ENCODE results near the gene SMTNL2. TPM values are rescaled to one million over a fixed set of nuclear protein-coding genes. Genes with fewer than 3 reads are reported as not detected.
"Not testable (repeated sequence)": the region's sequence is repeated elsewhere in the genome, so short reads cannot be mapped to it uniquely, and the experiment has no call there.

Gene SMTNL2
- total RNA-seq, 2 experiments from 2014 or later: not detected

- Mint-ChIP-seq H3K4me1 (no peaks in the 10 kb centered on the region), H3K4me3 (no peak overlapping the region), H3K27ac (no peak overlapping the region), H3K27me3 (peaks cover 13% of the 10 kb centered on the region), H3K9me3 (ENCODE audit: low read depth) (no peaks in the 10 kb centered on the region), H3K36me3 (ENCODE audit: low read depth) (no peaks in the 10 kb centered on the region)
- intact Hi-C loops (cut with DNase I, micrococcal nuclease): loop anchor here in 1 of 2 experiments (1.0 kb wide), 1 partner anchor 205 kb away; no protein-coding TSS in a partner anchor
- ATAC-seq (no peak), DNase-seq (no peak)
- POLR2A ChIA-PET: no interaction called here
- CTCF ChIA-PET: interaction anchor here (0.7 to 4.5 kb wide), 17 partner anchors 9 to 878 kb away, joined by 3 to 78 read pairs (median 4); no protein-coding TSS in a partner anchor
These were observed 40.9 kb downstream of the SMTNL2 start for GRCh38 chr17:4625181-4625617.

GRCh38 chr17:4626734-4627256 lies 42.5 kb downstream of the SMTNL2 start:
- ChIA-PET CTCF (interaction anchor here (0.6 to 4.5 kb wide), 8 partner anchors 10 to 206 kb away, joined by 3 to 78 read pairs (median 4); no protein-coding TSS in a partner anchor), POLR2A (interaction anchor here (0.6 kb wide), 1 partner anchor 231 kb away, joined by 4 read pairs; no protein-coding TSS in a partner anchor)
- no peak for DNase-seq
- H3K4me1 Mint-ChIP-seq: no peaks in the 10 kb centered on the region
- intact Hi-C loops (cut with DNase I, micrococcal nuclease): loop anchor here (1.0 kb wide), 3 partner anchors 60 to 206 kb away; no protein-coding TSS in a partner anchor
- no peak for ATAC-seq
- H3K9me3 Mint-ChIP-seq (ENCODE audit: low read depth): no peaks in the 10 kb centered on the region
- H3K27ac Mint-ChIP-seq: no peak overlapping the region
- H3K4me3 Mint-ChIP-seq: no peak overlapping the region
- H3K27me3 Mint-ChIP-seq: peaks cover 15% of the 10 kb centered on the region
- H3K36me3 Mint-ChIP-seq (ENCODE audit: low read depth): no peaks in the 10 kb centered on the region

GRCh38 chr17:4631431-4631830 lies 47.1 kb downstream of the SMTNL2 start:
- CTCF ChIA-PET: interaction anchor here (0.7 to 1.0 kb wide), 3 partner anchors 9 to 147 kb away, joined by 3 read pairs; no protein-coding TSS in a partner anchor
- ATAC-seq (no peak), DNase-seq (no peak)
- POLR2A ChIA-PET: no interaction called here
- Mint-ChIP-seq H3K4me3 (no peak overlapping the region), H3K9me3 (ENCODE audit: low read depth) (no peaks in the 10 kb centered on the region), H3K27me3 (peaks cover 24% of the 10 kb centered on the region), H3K27ac (no peak overlapping the region), H3K36me3 (ENCODE audit: low read depth) (no peaks in the 10 kb centered on the region), H3K4me1 (peaks cover 6% of the 10 kb centered on the region)
- intact Hi-C loops (cut with DNase I, micrococcal nuclease): no loop called here

GRCh38 chr17:4631836-4632580 lies 47.7 kb downstream of the SMTNL2 start:
- intact Hi-C loops (cut with DNase I, micrococcal nuclease): no loop called here
- Mint-ChIP-seq H3K4me1 (peaks cover 10% of the 10 kb centered on the region), H3K27me3 (peaks cover 27% of the 10 kb centered on the region), H3K4me3 (no peak overlapping the region), H3K36me3 (ENCODE audit: low read depth) (no peaks in the 10 kb centered on the region), H3K9me3 (ENCODE audit: low read depth) (no peaks in the 10 kb centered on the region), H3K27ac (no peak overlapping the region)
- DNase-seq (no peak), ATAC-seq (no peak)
- ChIA-PET POLR2A (no interaction called here), CTCF (interaction anchor here (0.7 to 1.0 kb wide), 3 partner anchors 9 to 147 kb away, joined by 3 read pairs; no protein-coding TSS in a partner anchor)

GRCh38 chr17:4632581-4632920 lies 48.2 kb downstream of the SMTNL2 start:
- H3K9me3 Mint-ChIP-seq (ENCODE audit: low read depth): no peaks in the 10 kb centered on the region
- no peak for DNase-seq
- intact Hi-C loops (cut with DNase I, micrococcal nuclease): no loop called here
- no peaks in the 10 kb centered on the region for H3K36me3 Mint-ChIP-seq (ENCODE audit: low read depth)
- no peak overlapping the region for H3K4me3 Mint-ChIP-seq
- peaks cover 28% of the 10 kb centered on the region for H3K27me3 Mint-ChIP-seq
- CTCF ChIA-PET: interaction anchor here (1.0 kb wide), 1 partner anchor 17 kb away, joined by 3 read pairs; no protein-coding TSS in a partner anchor
- H3K27ac Mint-ChIP-seq: no peak overlapping the region
- POLR2A ChIA-PET: no interaction called here
- peaks cover 10% of the 10 kb centered on the region for H3K4me1 Mint-ChIP-seq
- no peak for ATAC-seq

GRCh38 chr17:4633643-4634042 lies 49.3 kb downstream of the SMTNL2 start:
- peaks cover 10% of the 10 kb centered on the region for H3K4me1 Mint-ChIP-seq

GRCh38 chr17:4634976-4635375 lies 50.6 kb downstream of the SMTNL2 start:
- Mint-ChIP-seq H3K27ac (no peak overlapping the region), H3K4me1 (peaks cover 15% of the 10 kb centered on the region), H3K36me3 (ENCODE audit: low read depth) (no peaks in the 10 kb centered on the region), H3K9me3 (ENCODE audit: low read depth) (no peaks in the 10 kb centered on the region), H3K27me3 (peaks cover 42% of the 10 kb centered on the region), H3K4me3 (no peak overlapping the region)
- intact Hi-C loops (cut with DNase I, micrococcal nuclease): no loop called here
- no peak for DNase-seq
- ATAC-seq: no peak
- ChIA-PET POLR2A (no interaction called here), CTCF (no interaction called here)

More at GRCh38 chr17:4633643-4634042, 49.3 kb downstream of the SMTNL2 start:
- Mint-ChIP-seq H3K27me3 (peaks cover 34% of the 10 kb centered on the region), H3K36me3 (ENCODE audit: low read depth) (no peaks in the 10 kb centered on the region), H3K9me3 (ENCODE audit: low read depth) (no peaks in the 10 kb centered on the region), H3K4me3 (no peak overlapping the region), H3K27ac (no peak overlapping the region)
- no peak for DNase-seq
- ATAC-seq: no peak
- POLR2A ChIA-PET: no interaction called here
- CTCF ChIA-PET: interaction anchor here (0.9 to 1.0 kb wide), 2 partner anchors 9 to 18 kb away, joined by 3 to 5 read pairs; no protein-coding TSS in a partner anchor
- intact Hi-C loops (cut with DNase I, micrococcal nuclease): no loop called here

GRCh38 chr17:4635823-4636375 lies 51.6 kb downstream of the SMTNL2 start:
- intact Hi-C loops (cut with DNase I, micrococcal nuclease): no loop called here
- ChIA-PET CTCF (interaction anchor here (1.0 kb wide), 1 partner anchor 9 kb away, joined by 3 read pairs; no protein-coding TSS in a partner anchor), POLR2A (no interaction called here)
- Mint-ChIP-seq H3K36me3 (ENCODE audit: low read depth) (no peaks in the 10 kb centered on the region), H3K27me3 (peaks cover 46% of the 10 kb centered on the region), H3K27ac (no peak overlapping the region), H3K4me1 (peaks cover 19% of the 10 kb centered on the region), H3K9me3 (ENCODE audit: low read depth) (no peaks in the 10 kb centered on the region), H3K4me3 (no peak overlapping the region)
- peak; percentile 27 for ATAC-seq
- peak; percentile 19 for DNase-seq

GRCh38 chr17:4636474-4637100 lies 52.3 kb downstream of the SMTNL2 start:
- intact Hi-C loops (cut with DNase I, micrococcal nuclease): no loop called here
- H3K4me3 Mint-ChIP-seq: no peak overlapping the region
- ATAC-seq (no peak), DNase-seq (no peak)
- no peak overlapping the region for H3K27ac Mint-ChIP-seq
- ChIA-PET CTCF (interaction anchor here (1.0 kb wide), 1 partner anchor 10 kb away, joined by 3 read pairs; no protein-coding TSS in a partner anchor), POLR2A (no interaction called here)
- H3K27me3 Mint-ChIP-seq: peaks cover 47% of the 10 kb centered on the region
- H3K4me1 Mint-ChIP-seq: peaks cover 19% of the 10 kb centered on the region
- H3K9me3 Mint-ChIP-seq (ENCODE audit: low read depth): no peaks in the 10 kb centered on the region
- no peaks in the 10 kb centered on the region for H3K36me3 Mint-ChIP-seq (ENCODE audit: low read depth)

- H3K9me3 Mint-ChIP-seq (ENCODE audit: low read depth); DNase-seq; H3K36me3 Mint-ChIP-seq (ENCODE audit: low read depth); H3K4me3 Mint-ChIP-seq; POLR2A ChIA-PET; CTCF ChIA-PET; intact Hi-C loops (cut with DNase I, micrococcal nuclease); ATAC-seq; H3K27ac Mint-ChIP-seq: not testable (repeated sequence)
- H3K27me3 Mint-ChIP-seq: peaks cover 64% of the 10 kb centered on the region
- peaks cover 22% of the 10 kb centered on the region for H3K4me1 Mint-ChIP-seq
These were observed 54.4 kb downstream of the SMTNL2 start for GRCh38 chr17:4638766-4639165.

- POLR2A ChIA-PET; CTCF ChIA-PET; H3K36me3 Mint-ChIP-seq (ENCODE audit: low read depth); H3K27ac Mint-ChIP-seq; H3K9me3 Mint-ChIP-seq (ENCODE audit: low read depth): not testable (repeated sequence)
- Mint-ChIP-seq H3K27me3 (peaks cover 67% of the 10 kb centered on the region), H3K4me1 (peaks cover 22% of the 10 kb centered on the region), H3K4me3 (peak overlapping the region; percentile 51)
- ATAC-seq (peak; percentile 80), DNase-seq (peak; percentile 71)
- intact Hi-C loops (cut with DNase I, micrococcal nuclease): loop anchor here in 1 of 2 experiments (5.0 kb wide), 1 partner anchor 148 kb away; the partner anchor contains the start of genes GLTPD2 and VMO1
These were observed 55.2 kb downstream of the SMTNL2 start for GRCh38 chr17:4639301-4640059.
